Vagina (tissue), 2 donors: Measurements from ENCODE around the gene TBL1XR1.

Source experiments
- POLR2A ChIP-seq, 2 donors: fragments of 450-650 bp; IDR thresholded peaks; one replicate each; pipeline ENCODE4 v1.6.1; 2017; ENCODE audit warnings: antibody characterized with exemption in 2 of 2, mild to moderate bottlenecking in 2 of 2, moderate library complexity in 2 of 2
- TF ChIP-seq, protein P1 (sequence below), 3 experiments: fragments of 450-650 bp in 2 of 3; fragments of 200-600 bp in 1 of 3; sonication (generic) in 1 of 3; IDR thresholded peaks; one replicate each; pipeline ENCODE4 v1.5.1; 2017 to 2019; ENCODE audit warnings: antibody characterized with exemption in 3 of 3, mild to moderate bottlenecking in 2 of 3, moderate library complexity in 2 of 3

DNA sequence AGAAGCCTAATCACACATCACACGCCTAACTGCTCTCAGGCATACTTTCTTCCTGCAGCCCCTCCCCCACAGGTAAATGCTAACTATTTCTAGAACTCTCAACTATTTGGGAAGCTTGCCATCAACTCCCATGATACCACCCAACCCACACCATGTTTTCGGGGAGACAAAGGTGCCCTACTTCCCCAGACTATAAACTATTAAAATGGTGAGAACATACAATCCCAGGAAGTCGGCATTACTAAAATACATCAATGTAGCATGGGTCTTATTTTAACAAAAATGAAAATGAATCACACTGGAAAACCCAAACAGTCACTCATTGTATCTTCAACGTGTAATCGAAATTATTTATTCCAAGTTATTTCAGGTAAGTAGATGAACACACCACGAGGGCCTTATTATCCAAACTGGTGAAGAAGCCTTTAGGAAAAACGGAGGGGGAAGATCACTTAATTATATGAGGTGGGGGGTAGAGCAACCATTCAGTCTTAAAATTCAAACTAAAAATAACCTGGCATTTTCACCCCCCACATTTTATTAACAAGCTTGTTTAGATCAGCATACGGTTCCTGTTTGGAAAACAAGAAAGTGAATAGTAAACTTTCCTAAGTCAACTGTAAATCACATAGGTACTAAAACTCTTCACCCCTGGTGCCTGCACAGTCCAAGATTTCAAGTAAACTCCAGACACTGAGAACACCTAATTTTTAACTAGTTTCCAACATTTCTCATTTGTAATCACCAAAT is 1.9 kb downstream of the TBL1XR1 start:
- TF ChIP-seq, protein P1, sequence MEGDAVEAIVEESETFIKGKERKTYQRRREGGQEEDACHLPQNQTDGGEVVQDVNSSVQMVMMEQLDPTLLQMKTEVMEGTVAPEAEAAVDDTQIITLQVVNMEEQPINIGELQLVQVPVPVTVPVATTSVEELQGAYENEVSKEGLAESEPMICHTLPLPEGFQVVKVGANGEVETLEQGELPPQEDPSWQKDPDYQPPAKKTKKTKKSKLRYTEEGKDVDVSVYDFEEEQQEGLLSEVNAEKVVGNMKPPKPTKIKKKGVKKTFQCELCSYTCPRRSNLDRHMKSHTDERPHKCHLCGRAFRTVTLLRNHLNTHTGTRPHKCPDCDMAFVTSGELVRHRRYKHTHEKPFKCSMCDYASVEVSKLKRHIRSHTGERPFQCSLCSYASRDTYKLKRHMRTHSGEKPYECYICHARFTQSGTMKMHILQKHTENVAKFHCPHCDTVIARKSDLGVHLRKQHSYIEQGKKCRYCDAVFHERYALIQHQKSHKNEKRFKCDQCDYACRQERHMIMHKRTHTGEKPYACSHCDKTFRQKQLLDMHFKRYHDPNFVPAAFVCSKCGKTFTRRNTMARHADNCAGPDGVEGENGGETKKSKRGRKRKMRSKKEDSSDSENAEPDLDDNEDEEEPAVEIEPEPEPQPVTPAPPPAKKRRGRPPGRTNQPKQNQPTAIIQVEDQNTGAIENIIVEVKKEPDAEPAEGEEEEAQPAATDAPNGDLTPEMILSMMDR (IDR thresholded peaks at IDR 0.05) = no peak
- TF ChIP-seq POLR2A (IDR thresholded peaks at IDR 0.05) = no peak
